Measurements from ENCODE around the gene SRSF10. TPM values are rescaled to one million over a fixed set of nuclear protein-coding genes. Genes with fewer than 3 reads are reported as not detected.

SRSF10 gene
- total RNA-seq, 2 donors from 2014 or later = 94.3 to 94.9 TPM

DNA sequence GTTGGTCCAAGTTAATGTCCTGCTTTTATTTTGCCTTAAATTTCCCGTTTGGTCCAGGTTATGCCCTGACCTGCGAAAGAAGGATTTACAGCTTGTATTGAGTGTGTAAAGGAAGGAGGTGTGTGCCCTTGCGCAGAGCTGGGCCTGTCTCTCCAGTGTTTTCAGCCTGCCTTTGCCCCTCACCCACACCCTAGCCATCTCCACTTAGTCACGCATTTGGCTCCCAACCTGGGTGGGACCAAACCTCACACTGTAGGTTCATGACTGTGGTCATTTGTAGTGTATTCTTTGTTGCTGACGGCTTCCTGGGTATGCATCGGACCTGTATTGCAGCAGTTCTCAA is 572 bp upstream of the SRSF10 start:
- no peaks in the 10 kb centered on the region for H3K9me3 ChIP-seq
- 39% methylated on average over 6 of the region's 6 CpGs for WGBS
- DNase-seq (ENCODE audit: low spot score) = no peak
- no peaks in the 10 kb centered on the region for H3K27me3 ChIP-seq (replicated peaks; ENCODE audit: insufficient read depth)
- TF ChIP-seq POLR2A (IDR thresholded peaks at IDR 0.05) = no peak
- TF ChIP-seq, protein P1, sequence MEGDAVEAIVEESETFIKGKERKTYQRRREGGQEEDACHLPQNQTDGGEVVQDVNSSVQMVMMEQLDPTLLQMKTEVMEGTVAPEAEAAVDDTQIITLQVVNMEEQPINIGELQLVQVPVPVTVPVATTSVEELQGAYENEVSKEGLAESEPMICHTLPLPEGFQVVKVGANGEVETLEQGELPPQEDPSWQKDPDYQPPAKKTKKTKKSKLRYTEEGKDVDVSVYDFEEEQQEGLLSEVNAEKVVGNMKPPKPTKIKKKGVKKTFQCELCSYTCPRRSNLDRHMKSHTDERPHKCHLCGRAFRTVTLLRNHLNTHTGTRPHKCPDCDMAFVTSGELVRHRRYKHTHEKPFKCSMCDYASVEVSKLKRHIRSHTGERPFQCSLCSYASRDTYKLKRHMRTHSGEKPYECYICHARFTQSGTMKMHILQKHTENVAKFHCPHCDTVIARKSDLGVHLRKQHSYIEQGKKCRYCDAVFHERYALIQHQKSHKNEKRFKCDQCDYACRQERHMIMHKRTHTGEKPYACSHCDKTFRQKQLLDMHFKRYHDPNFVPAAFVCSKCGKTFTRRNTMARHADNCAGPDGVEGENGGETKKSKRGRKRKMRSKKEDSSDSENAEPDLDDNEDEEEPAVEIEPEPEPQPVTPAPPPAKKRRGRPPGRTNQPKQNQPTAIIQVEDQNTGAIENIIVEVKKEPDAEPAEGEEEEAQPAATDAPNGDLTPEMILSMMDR (IDR thresholded peaks at IDR 0.05) = no peak
- TF ChIP-seq POLR2AphosphoS5 (IDR thresholded peaks at IDR 0.05) = no peak
- peaks cover 5% of the 10 kb centered on the region for H3K4me1 ChIP-seq (replicated peaks)
- peak overlapping the region; percentile 95 to 97 for H3K27ac ChIP-seq
- peak overlapping the region; percentile 94 to 98 for H3K4me3 ChIP-seq
- no peaks in the 10 kb centered on the region for H3K36me3 ChIP-seq
- intact Hi-C loops (cut with DNase I) = loop anchor here (2.0 kb wide), 1 partner anchor 38 kb away; no protein-coding TSS in a partner anchor

DNA sequence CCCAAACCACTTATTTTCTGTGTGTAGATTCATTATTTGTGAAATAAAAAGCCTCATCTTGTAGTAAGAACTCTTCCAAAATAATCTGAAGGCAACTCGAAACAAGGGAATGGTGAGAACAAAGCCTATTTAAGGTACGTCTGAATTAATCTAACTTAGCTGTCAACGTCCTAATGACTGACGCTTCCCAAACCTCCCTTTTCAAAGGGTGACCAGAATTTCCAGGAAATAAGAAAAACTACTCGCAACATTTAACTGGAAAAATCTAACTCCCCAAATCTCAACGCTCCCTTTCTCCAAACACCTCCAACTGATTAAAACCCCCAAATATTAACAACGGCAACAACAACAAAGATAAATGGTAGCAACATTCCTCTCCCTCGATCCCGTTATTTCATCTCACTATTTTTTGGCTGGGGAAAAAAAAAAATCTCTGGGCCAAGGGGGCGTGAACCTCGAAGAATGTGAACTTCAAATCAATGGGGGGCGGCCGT is 693 bp downstream of the SRSF10 start:
- intact Hi-C loops (cut with DNase I) = no loop called here
- 1% methylated on average over 13 of the region's 13 CpGs for WGBS
- TF ChIP-seq POLR2AphosphoS5 (IDR thresholded peaks at IDR 0.05) (no peak), POLR2A (IDR thresholded peaks at IDR 0.05) (no peak)
- TF ChIP-seq, protein P1 (IDR thresholded peaks at IDR 0.05) = no peak
- Histone ChIP-seq H3K27ac (peak overlapping the region; percentile 95 to 97), H3K4me1 (replicated peaks) (peaks cover 5% of the 10 kb centered on the region), H3K9me3 (no peaks in the 10 kb centered on the region), H3K36me3 (no peaks in the 10 kb centered on the region), H3K4me3 (peak overlapping the region; percentile 94 to 98), H3K27me3 (replicated peaks; ENCODE audit: insufficient read depth) (no peaks in the 10 kb centered on the region)
- no peak for DNase-seq (ENCODE audit: low spot score)

DNA sequence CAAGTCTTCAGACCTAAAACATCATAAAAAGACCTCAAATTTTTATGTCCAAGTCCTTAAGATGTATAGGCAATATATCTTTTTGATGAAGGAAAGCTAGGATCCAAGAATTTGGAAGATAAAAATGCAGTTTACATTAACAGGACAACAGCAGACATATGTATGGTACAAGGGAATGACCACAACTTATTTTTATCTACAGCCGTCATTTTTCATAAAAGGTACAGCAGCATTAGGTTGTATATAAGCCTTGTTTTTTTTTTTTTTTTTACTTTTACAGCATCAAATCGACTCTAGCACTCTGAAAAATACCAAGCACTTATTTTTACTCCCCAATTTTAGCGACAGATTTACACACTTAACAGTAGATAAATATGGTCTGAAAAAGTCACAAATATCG is 1.3 kb downstream of the SRSF10 start:
- WGBS = 1% methylated on average over 4 of the region's 4 CpGs
- no peaks in the 10 kb centered on the region for H3K36me3 ChIP-seq
- no peaks in the 10 kb centered on the region for H3K27me3 ChIP-seq (replicated peaks; ENCODE audit: insufficient read depth)
- no peak for DNase-seq (ENCODE audit: low spot score)
- H3K4me3 ChIP-seq = peak overlapping the region; percentile 94 to 98
- no peaks in the 10 kb centered on the region for H3K9me3 ChIP-seq
- peaks cover 5% of the 10 kb centered on the region for H3K4me1 ChIP-seq (replicated peaks)
- TF ChIP-seq, protein P1 (IDR thresholded peaks at IDR 0.05) = no peak
- TF ChIP-seq POLR2AphosphoS5 (IDR thresholded peaks at IDR 0.05) (no peak), POLR2A (IDR thresholded peaks at IDR 0.05) (no peak)
- intact Hi-C loops (cut with DNase I) = no loop called here
- H3K27ac ChIP-seq = peak overlapping the region in 1 of 2 donors; percentile 95

DNA sequence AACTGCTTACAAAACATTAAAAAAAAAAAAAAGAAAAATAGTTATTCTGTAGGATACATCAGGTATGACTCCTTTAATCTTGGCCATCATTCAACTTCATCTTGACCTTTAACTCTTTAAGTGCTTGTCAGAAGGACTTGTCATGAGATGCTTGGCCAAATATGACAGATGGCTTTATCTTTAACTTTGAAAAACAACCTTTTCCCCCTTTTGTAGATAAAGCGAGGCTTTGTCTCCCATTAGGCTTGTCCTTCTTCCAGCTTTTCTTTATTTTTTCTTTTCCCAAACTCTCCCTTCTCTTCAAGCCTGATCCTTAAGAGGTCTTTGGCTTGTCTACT is 2.3 kb downstream of the SRSF10 start:
- Histone ChIP-seq H3K9me3 (no peaks in the 10 kb centered on the region), H3K27me3 (replicated peaks; ENCODE audit: insufficient read depth) (no peaks in the 10 kb centered on the region), H3K4me1 (replicated peaks) (peaks cover 5% of the 10 kb centered on the region), H3K36me3 (no peaks in the 10 kb centered on the region), H3K4me3 (no peak overlapping the region), H3K27ac (peak overlapping the region in 1 of 2 donors; percentile 28)
- TF ChIP-seq, protein P1 (IDR thresholded peaks at IDR 0.05) = no peak
- TF ChIP-seq POLR2AphosphoS5 (IDR thresholded peaks at IDR 0.05) (no peak), POLR2A (IDR thresholded peaks at IDR 0.05) (no peak)
- intact Hi-C loops (cut with DNase I) = no loop called here
- 61% methylated on average over 1 of the region's 1 CpG for WGBS
- no peak for DNase-seq (ENCODE audit: low spot score)

DNA sequence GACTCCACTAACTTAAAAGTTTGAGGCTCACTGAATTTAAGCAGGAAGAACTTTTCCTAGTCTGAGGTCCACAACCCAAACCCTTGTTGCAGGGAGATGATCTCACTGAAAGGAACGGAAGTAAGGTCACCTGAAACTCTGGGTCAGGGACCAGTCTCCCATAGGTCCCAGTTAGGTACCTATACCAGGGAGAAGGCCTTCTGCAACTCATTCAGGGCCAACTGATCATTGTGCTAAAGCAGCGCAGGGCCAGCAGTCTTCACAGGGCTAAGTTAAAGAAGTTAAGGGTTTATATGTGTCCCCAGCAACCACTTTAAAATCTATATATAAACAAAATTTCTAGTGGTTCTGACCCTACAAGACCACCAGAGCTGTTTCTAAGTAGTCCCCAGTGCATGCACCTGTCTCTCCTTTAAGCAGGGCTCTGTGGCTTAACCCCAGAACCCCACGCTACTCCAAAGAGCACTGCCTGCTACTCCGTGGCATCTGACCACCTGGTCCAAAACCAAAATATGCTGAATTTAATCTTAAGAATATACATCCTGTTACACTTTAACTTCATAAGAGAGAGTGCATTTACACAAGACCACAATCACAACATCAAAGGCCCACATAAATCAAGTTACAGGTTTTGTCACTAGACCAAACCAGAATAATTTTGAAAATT is 2.8 kb downstream of the SRSF10 start:
- peak overlapping the region in 1 of 2 donors; percentile 1 for H3K27ac ChIP-seq
- 46% methylated on average over 4 of the region's 4 CpGs for WGBS
- no peaks in the 10 kb centered on the region for H3K27me3 ChIP-seq (replicated peaks; ENCODE audit: insufficient read depth)
- no peaks in the 10 kb centered on the region for H3K36me3 ChIP-seq
- peaks cover 5% of the 10 kb centered on the region for H3K4me1 ChIP-seq (replicated peaks)
- H3K9me3 ChIP-seq = no peaks in the 10 kb centered on the region
- TF ChIP-seq POLR2A (IDR thresholded peaks at IDR 0.05) (no peak), POLR2AphosphoS5 (IDR thresholded peaks at IDR 0.05) (no peak)
- TF ChIP-seq, protein P1 (IDR thresholded peaks at IDR 0.05) = no peak
- H3K4me3 ChIP-seq = no peak overlapping the region
- DNase-seq (ENCODE audit: low spot score) = no peak
- intact Hi-C loops (cut with DNase I) = no loop called here
